Prostate gland (tissue), 2 donors: ENCODE results near the gene PCP2.

Experiments
- POLR2A ChIP-seq: fragments of 450-650 bp; IDR thresholded peaks from one replicate; pipeline ENCODE4 v1.6.1; 2016; ENCODE audit warnings: antibody characterized with exemption, mild to moderate bottlenecking
- POLR2AphosphoS5 ChIP-seq: sonication (generic); formaldehyde crosslinking; IDR thresholded peaks from one replicate; pipeline ENCODE4 v1.6.1; 2017; ENCODE audit warnings: antibody characterized with exemption
- TF ChIP-seq, protein P1 (sequence below), 4 experiments: fragments of 200-600 bp in 2 of 4; fragments of 450-650 bp in 2 of 4; sonication (generic) in 2 of 4; IDR thresholded peaks; 1 replicate in 3 of 4; 2 replicates in 1 of 4; pipeline ENCODE4 v1.5.1; 2016 to 2019; ENCODE audit warnings: antibody characterized with exemption in 4 of 4, mild to moderate bottlenecking in 2 of 4, moderate library complexity in 2 of 4

DNA sequence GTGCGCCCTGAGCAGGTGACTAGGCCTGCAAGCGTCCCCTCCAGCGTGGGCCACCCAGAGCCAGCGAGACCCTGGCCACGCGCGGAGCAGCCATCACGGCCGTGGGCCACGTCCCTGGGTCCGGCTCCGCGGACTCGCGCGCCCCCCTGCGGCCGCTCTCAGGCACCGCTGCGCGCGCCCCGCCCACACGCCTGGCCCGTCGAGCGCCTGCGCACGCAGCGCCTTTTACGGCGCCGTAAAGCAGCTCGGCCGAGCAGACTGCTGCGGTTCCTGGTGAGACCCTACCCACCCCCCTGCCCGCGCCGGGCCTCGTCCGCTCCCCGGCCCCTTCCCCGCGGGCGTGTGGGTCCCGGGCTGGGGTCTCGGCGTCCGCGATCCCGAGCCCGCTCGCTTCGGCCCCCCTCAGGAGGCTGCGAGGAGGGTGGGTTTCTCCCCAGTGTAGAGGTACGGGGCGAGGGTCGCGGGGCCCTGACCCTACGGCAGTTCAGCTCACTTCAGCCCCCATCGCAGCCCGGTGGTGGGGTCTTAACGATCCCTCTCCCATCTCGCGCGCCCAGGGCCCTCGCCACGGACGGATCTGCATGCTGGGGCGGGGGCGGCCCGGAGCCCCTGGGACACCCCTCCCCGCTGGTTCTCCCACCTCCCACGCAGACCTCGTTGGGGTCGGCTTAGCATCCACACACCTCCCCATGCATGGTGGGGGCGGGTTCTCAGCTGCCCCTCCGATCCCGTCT lies 47.3 kb upstream of the PCP2 start, which contains the start of gene TRAPPC5:
- TF ChIP-seq, protein P1, sequence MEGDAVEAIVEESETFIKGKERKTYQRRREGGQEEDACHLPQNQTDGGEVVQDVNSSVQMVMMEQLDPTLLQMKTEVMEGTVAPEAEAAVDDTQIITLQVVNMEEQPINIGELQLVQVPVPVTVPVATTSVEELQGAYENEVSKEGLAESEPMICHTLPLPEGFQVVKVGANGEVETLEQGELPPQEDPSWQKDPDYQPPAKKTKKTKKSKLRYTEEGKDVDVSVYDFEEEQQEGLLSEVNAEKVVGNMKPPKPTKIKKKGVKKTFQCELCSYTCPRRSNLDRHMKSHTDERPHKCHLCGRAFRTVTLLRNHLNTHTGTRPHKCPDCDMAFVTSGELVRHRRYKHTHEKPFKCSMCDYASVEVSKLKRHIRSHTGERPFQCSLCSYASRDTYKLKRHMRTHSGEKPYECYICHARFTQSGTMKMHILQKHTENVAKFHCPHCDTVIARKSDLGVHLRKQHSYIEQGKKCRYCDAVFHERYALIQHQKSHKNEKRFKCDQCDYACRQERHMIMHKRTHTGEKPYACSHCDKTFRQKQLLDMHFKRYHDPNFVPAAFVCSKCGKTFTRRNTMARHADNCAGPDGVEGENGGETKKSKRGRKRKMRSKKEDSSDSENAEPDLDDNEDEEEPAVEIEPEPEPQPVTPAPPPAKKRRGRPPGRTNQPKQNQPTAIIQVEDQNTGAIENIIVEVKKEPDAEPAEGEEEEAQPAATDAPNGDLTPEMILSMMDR (IDR thresholded peaks at IDR 0.05) = peak; percentile 93 to 100 (median 98)
- TF ChIP-seq POLR2A (peak; percentile 78), POLR2AphosphoS5 (peak; percentile 79)
